SK-N-SH (cell line): Measurements from ENCODE around the gene HOXC11.

Experiments used
- CHD2 ChIP-seq: fragments of 150-350 bp; IDR thresholded peaks from 2 replicates; pipeline ENCODE4 v1.6.1; 2018; ENCODE audit warnings: low read length; ENCODE audit not compliant: partially characterized antibody
- CTCF ChIP-seq: fragments of 200-600 bp; sonication (generic); IDR thresholded peaks from 2 replicates; pipeline ENCODE4 v1.6.1; 2017; ENCODE audit warnings: antibody characterized with exemption, mild to moderate bottlenecking, moderate library complexity
- EP300 ChIP-seq, 2 experiments: IDR thresholded peaks; 2 replicates each; pipeline versions ENCODE4 v1.4.0 to v1.6.1; 2012; ENCODE audit warnings: borderline replicate concordance in 1 of 2, low read depth in 1 of 2, low read length in 1 of 2
- EZH2phosphoT487 ChIP-seq: fragments of 200-600 bp; sonication (generic); IDR thresholded peaks from 2 replicates; pipeline ENCODE4 v1.6.1; 2017; ENCODE audit warnings: low read depth, mixed run types, mild to moderate bottlenecking, antibody characterized with exemption, moderate library complexity, borderline replicate concordance
- FOXM1 ChIP-seq: IDR thresholded peaks from 2 replicates; pipeline ENCODE4 v1.4.0; 2012; ENCODE audit warnings: low read depth, mild to moderate bottlenecking
- GABPA ChIP-seq: IDR thresholded peaks from 2 replicates; pipeline ENCODE4 v1.4.0; 2012; ENCODE audit warnings: low read depth, mild to moderate bottlenecking
- JUND ChIP-seq: IDR thresholded peaks from 2 replicates; pipeline ENCODE4 v1.4.0; 2012
- MAX ChIP-seq: IDR thresholded peaks from 2 replicates; pipeline ENCODE4 v1.4.0; 2012; ENCODE audit warnings: low read depth
- POLR2AphosphoS5 ChIP-seq: IDR thresholded peaks from 2 replicates; pipeline ENCODE4 v1.6.1; 2012; ENCODE audit warnings: low read depth, low read length
- RAD21 ChIP-seq: IDR thresholded peaks from 2 replicates; pipeline ENCODE4 v1.6.1; 2012; ENCODE audit warnings: mild to moderate bottlenecking, low read length
- RCOR1 ChIP-seq: fragments of 150-350 bp; IDR thresholded peaks from 2 replicates; pipeline ENCODE4 v1.6.1; 2017; ENCODE audit warnings: antibody characterized with exemption, low read length
- SIN3A ChIP-seq: IDR thresholded peaks from 2 replicates; pipeline ENCODE4 v1.6.1; 2012; ENCODE audit warnings: low read depth, mild to moderate bottlenecking, low read length, moderate library complexity, borderline replicate concordance
- USF2 ChIP-seq: fragments of 150-350 bp; IDR thresholded peaks from 2 replicates; pipeline ENCODE4 v1.6.1; 2017; ENCODE audit warnings: antibody characterized with exemption, low read length, low read depth, borderline replicate concordance

- no peak for TF ChIP-seq EP300 (IDR thresholded peaks at IDR 0.05; ENCODE audit: borderline replicate concordance in 1 of 2, low read depth in 1 of 2, low read length in 1 of 2)
- TF ChIP-seq CHD2: no peak
- no peak for TF ChIP-seq RAD21
- TF ChIP-seq CTCF: no peak
- TF ChIP-seq MAX: no peak
- TF ChIP-seq FOXM1: no peak
- TF ChIP-seq USF2: no peak
- no peak for TF ChIP-seq POLR2AphosphoS5
- no peak for TF ChIP-seq GABPA
- TF ChIP-seq SIN3A: no peak
- no peak for TF ChIP-seq RCOR1
- no peak for TF ChIP-seq EZH2phosphoT487
- TF ChIP-seq JUND: no peak
These were observed 38.2 kb downstream of the HOXC11 start for GRCh38 chr12:54010972-54011664.
